Muscle of leg (tissue), 11 donors: ENCODE data around the gene RBM6. TPM values are rescaled to one million over a fixed set of nuclear protein-coding genes. Genes with fewer than 3 reads are reported as not detected.
A peak's percentile ranks its signal among the peaks of the same experiment; 100 is the strongest.

Experiments
- DNase-seq: peaks from one replicate; pipeline ENCODE4 v3.0.0; 2013
- H3K27ac ChIP-seq: one replicate; pipeline ENCODE4 v1.5.1; 2013; ENCODE audit warnings: mild to moderate bottlenecking, low read length, control low read depth
- H3K27me3 ChIP-seq: one replicate; pipeline ENCODE4 v1.6.1; 2013; ENCODE audit warnings: low read length; ENCODE audit not compliant: control insufficient read depth, insufficient read depth
- H3K36me3 ChIP-seq: one replicate; pipeline ENCODE4 v1.6.1; 2013; ENCODE audit warnings: low read length; ENCODE audit not compliant: control insufficient read depth, insufficient read depth
- H3K4me1 ChIP-seq: one replicate; pipeline ENCODE4 v1.6.1; 2013; ENCODE audit warnings: low read length; ENCODE audit not compliant: control insufficient read depth, insufficient read depth
- H3K4me3 ChIP-seq: one replicate; pipeline ENCODE4 v1.5.1; 2013; ENCODE audit warnings: low read length, control low read depth
- H3K9me3 ChIP-seq: replicated peaks from 2 replicates; pipeline ENCODE4 v1.6.1; 2013; ENCODE audit warnings: low read depth, low read length; ENCODE audit not compliant: control insufficient read depth
- WGBS: methylation state at CpG from one replicate; pipeline ENCODE4 v1.1.5; 2013; ENCODE audit warnings: missing lambda C conversion rate; ENCODE audit not compliant: insufficient coverage; 5-methylcytosine and 5-hydroxymethylcytosine counted together
- polyA plus RNA-seq, 8 donors: library from polyadenylated mRNA; unstranded; fragments of 120-200 nt; gene quantifications; one replicate each; pipeline versions ENCODE4 v1.2.1 to v1.2.3, GENCODE V29; 2013; ENCODE audit warnings: inconsistent platforms in 1 of 8, low replicate concordance in 1 of 8; ENCODE audit not compliant: insufficient read length in 8 of 8, insufficient read depth in 1 of 8
- total RNA-seq: library from RNA; stranded (reverse); fragments of 120-200 nt; gene quantifications from one replicate; pipeline ENCODE4 v1.2.4, GENCODE V29; 2013

RBM6 gene
- total and polyA plus RNA-seq, 9 donors, result 58.9 to 87.9 (median 65.9) TPM

GRCh38 chr3:50124052-50124799 lies 184.3 kb downstream of the RBM6 start:
- Histone ChIP-seq H3K4me1 (peaks cover 59% of the 10 kb centered on the region), H3K4me3 (no peak overlapping the region), H3K36me3 (peaks cover 23% of the 10 kb centered on the region), H3K9me3 (no peaks in the 10 kb centered on the region), H3K27me3 (peaks cover 2% of the 10 kb centered on the region), H3K27ac (peak overlapping the region; percentile 29)
- DNase-seq, result peak; percentile 62
- WGBS, result 25% methylated on average over 5 of the region's 15 CpGs

DNA sequence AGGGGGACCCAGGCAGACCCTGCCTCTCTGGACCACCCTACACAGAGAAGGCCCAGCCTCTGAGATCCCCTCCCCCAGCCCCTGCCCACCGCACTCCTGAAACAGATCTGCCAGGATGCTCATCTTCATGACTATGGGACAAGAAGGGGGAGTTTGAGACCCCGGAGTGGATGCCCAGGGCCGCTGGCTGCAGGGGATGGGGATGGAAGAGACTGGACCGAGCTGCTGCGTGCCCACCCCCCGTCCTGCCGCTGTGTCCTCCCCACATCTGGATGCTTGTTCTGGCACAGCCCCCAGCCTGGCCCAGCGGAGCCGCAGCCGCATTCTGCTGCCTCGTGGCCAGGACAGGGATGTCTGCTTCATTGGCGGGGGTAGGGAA lies 184.8 kb downstream of the RBM6 start:
- peak; percentile 66 for DNase-seq
- peak overlapping the region; percentile 29 for H3K27ac ChIP-seq
- no peak overlapping the region for H3K4me3 ChIP-seq
- 7% methylated on average over 6 of the region's 12 CpGs for WGBS
- H3K36me3 ChIP-seq, result peaks cover 17% of the 10 kb centered on the region
- H3K27me3 ChIP-seq, result peaks cover 2% of the 10 kb centered on the region
- no peaks in the 10 kb centered on the region for H3K9me3 ChIP-seq
- H3K4me1 ChIP-seq, result peaks cover 59% of the 10 kb centered on the region

GRCh38 chr3:50125541-50126286 lies 185.8 kb downstream of the RBM6 start:
- WGBS, result 32% methylated on average over 2 of the region's 9 CpGs
- Histone ChIP-seq H3K4me1 (peaks cover 59% of the 10 kb centered on the region), H3K9me3 (no peaks in the 10 kb centered on the region), H3K4me3 (no peak overlapping the region), H3K27ac (no peak overlapping the region), H3K27me3 (peaks cover 2% of the 10 kb centered on the region), H3K36me3 (peaks cover 8% of the 10 kb centered on the region)
- no peak for DNase-seq

GRCh38 chr3:50126287-50127211 lies 186.6 kb downstream of the RBM6 start:
- no peaks in the 10 kb centered on the region for H3K36me3 ChIP-seq
- H3K4me3 ChIP-seq, result no peak overlapping the region
- peaks cover 51% of the 10 kb centered on the region for H3K4me1 ChIP-seq
- DNase-seq, result peak; percentile 42
- no peak overlapping the region for H3K27ac ChIP-seq
- H3K9me3 ChIP-seq, result no peaks in the 10 kb centered on the region
- WGBS, result 64% methylated on average over 10 of the region's 16 CpGs
- peaks cover 2% of the 10 kb centered on the region for H3K27me3 ChIP-seq

Other genes with a start within 250 kb of the RBM6 start
- gene AMIGO3, start 220.5 kb upstream of the RBM6 start, total RNA-seq, result 1.2 TPM
- 1 to 10 TPM; 1.6 to 3.8 (median 3.3) TPM for gene AMIGO3, start 220.5 kb upstream of the RBM6 start, polyA plus RNA-seq
- 12.2 TPM for gene GMPPB, start 216.2 kb upstream of the RBM6 start, total RNA-seq
- 10 to 100 TPM; 11.1 to 15.3 (median 12.7) TPM for gene GMPPB, start 216.2 kb upstream of the RBM6 start, polyA plus RNA-seq
- gene IP6K1, start 153.6 kb upstream of the RBM6 start, total RNA-seq, result 12.6 TPM
- 10 to 100 TPM; 18.5 to 27.2 (median 23.7) TPM for gene IP6K1, start 153.6 kb upstream of the RBM6 start, polyA plus RNA-seq
- not detected for gene CDHR4, start 140.3 kb upstream of the RBM6 start, total RNA-seq
- under 1 TPM in 6 of 8 donors, not detected in 2; 0.06 to 0.52 (median 0.15) TPM for gene CDHR4, start 140.3 kb upstream of the RBM6 start, polyA plus RNA-seq
- gene INKA1, start 136.9 kb upstream of the RBM6 start, total RNA-seq, result 13.2 TPM
- gene INKA1, start 136.9 kb upstream of the RBM6 start, polyA plus RNA-seq, result 10 to 100 TPM in 5 of 8 donors, 1 to 10 TPM in 3; 8.2 to 17.6 (median 10.9) TPM
- 23.3 TPM for gene UBA7, start 126.2 kb upstream of the RBM6 start, total RNA-seq
- gene UBA7, start 126.2 kb upstream of the RBM6 start, polyA plus RNA-seq, result 10 to 100 TPM; 19.8 to 31.6 (median 23.6) TPM
- 4.5 TPM for gene TRAIP, start 83.6 kb upstream of the RBM6 start, total RNA-seq
- gene TRAIP, start 83.6 kb upstream of the RBM6 start, polyA plus RNA-seq, result 1 to 10 TPM; 3.8 to 6.7 (median 5.4) TPM
- gene CAMKV, start 70.2 kb upstream of the RBM6 start, total RNA-seq, result 0.22 TPM
- gene CAMKV, start 70.2 kb upstream of the RBM6 start, polyA plus RNA-seq, result 1 to 10 TPM in 2 of 8 donors, under 1 TPM in 6; 0.08 to 2.1 (median 0.57) TPM
- 1.2 TPM for gene MST1R, start 36.3 kb upstream of the RBM6 start, total RNA-seq
- 1 to 10 TPM; 1.8 to 5.0 (median 3.4) TPM for gene MST1R, start 36.3 kb upstream of the RBM6 start, polyA plus RNA-seq
- 5.3 TPM for gene MON1A, start 10.3 kb upstream of the RBM6 start, total RNA-seq
- gene MON1A, start 10.3 kb upstream of the RBM6 start, polyA plus RNA-seq, result 1 to 10 TPM; 6.7 to 8.4 (median 7.2) TPM
- gene RBM5, start 148.8 kb downstream of the RBM6 start, total RNA-seq, result 161 TPM
- gene RBM5, start 148.8 kb downstream of the RBM6 start, polyA plus RNA-seq, result 100 to 1,000 TPM; 126 to 206 (median 157) TPM
- 9.1 TPM for gene SEMA3F, start 215.2 kb downstream of the RBM6 start, total RNA-seq
- 10 to 100 TPM in 6 of 8 donors, 1 to 10 TPM in 2; 9.9 to 28.6 (median 14.4) TPM for gene SEMA3F, start 215.2 kb downstream of the RBM6 start, polyA plus RNA-seq